GM23248 (cell line): ENCODE measurements around the gene ACOT4. TPM values are rescaled to one million over a fixed set of nuclear protein-coding genes. Genes with fewer than 3 reads are reported as not detected.

Experiments used
- DNase-seq: peaks from one replicate; pipeline ENCODE4 v3.0.0-alpha.2; 2015
- H2AFZ ChIP-seq: fragments of 200-600 bp; sonication (generic); 2 replicates; pipeline ENCODE4 v1.6.1; 2016; ENCODE audit warnings: antibody characterized with exemption
- H3F3A ChIP-seq: fragments of 200-600 bp; sonication (generic); 2 replicates; pipeline ENCODE4 v1.6.1; 2016; ENCODE audit warnings: mild to moderate bottlenecking, antibody characterized with exemption, mixed run types; ENCODE audit not compliant: insufficient read depth
- H3K27ac ChIP-seq: fragments of 200-600 bp; sonication (generic); 2 replicates; pipeline ENCODE4 v1.5.1; 2016; ENCODE audit warnings: mild to moderate bottlenecking
- H3K27me3 ChIP-seq: fragments of 200-600 bp; sonication (generic); replicated peaks from 2 replicates; pipeline ENCODE4 v1.6.1; 2016; ENCODE audit warnings: mild to moderate bottlenecking; ENCODE audit not compliant: insufficient read depth
- H3K36me3 ChIP-seq: fragments of 200-600 bp; sonication (generic); 2 replicates; pipeline ENCODE4 v1.6.1; 2016; ENCODE audit warnings: low read depth, mild to moderate bottlenecking
- H3K4me1 ChIP-seq: fragments of 200-600 bp; sonication (generic); 2 replicates; pipeline ENCODE4 v1.6.1; 2016; ENCODE audit warnings: mild to moderate bottlenecking; ENCODE audit not compliant: insufficient read depth
- H3K4me2 ChIP-seq: fragments of 200-600 bp; sonication (generic); one replicate; pipeline ENCODE4 v1.6.1; 2016; ENCODE audit warnings: mild to moderate bottlenecking; ENCODE audit not compliant: unreplicated experiment
- H3K4me3 ChIP-seq: fragments of 200-600 bp; sonication (generic); 2 replicates; pipeline ENCODE4 v1.5.1; 2016; ENCODE audit warnings: mild to moderate bottlenecking
- H3K79me2 ChIP-seq: fragments of 200-600 bp; sonication (generic); 2 replicates; pipeline ENCODE4 v1.6.1; 2016; ENCODE audit warnings: mild to moderate bottlenecking; ENCODE audit not compliant: insufficient read depth
- H3K9ac ChIP-seq: fragments of 200-600 bp; sonication (generic); 2 replicates; pipeline ENCODE4 v1.6.1; 2016; ENCODE audit warnings: mild to moderate bottlenecking
- H3K9me2 ChIP-seq: fragments of 200-600 bp; sonication (generic); 2 replicates; pipeline ENCODE4 v1.6.1; 2016; ENCODE audit warnings: mixed run types, mild to moderate bottlenecking, moderate library complexity; ENCODE audit not compliant: insufficient read depth
- H3K9me3 ChIP-seq: fragments of 200-600 bp; sonication (generic); one replicate; pipeline ENCODE4 v1.6.1; 2017; ENCODE audit warnings: low read depth
- H4K20me1 ChIP-seq: fragments of 200-600 bp; sonication (generic); 2 replicates; pipeline ENCODE4 v1.6.0; 2016; ENCODE audit not compliant: insufficient read depth
- EZH2 ChIP-seq: fragments of 200-600 bp; sonication (generic); IDR thresholded peaks from 2 replicates; pipeline ENCODE4 v1.6.1; 2018; ENCODE audit warnings: antibody characterized with exemption, mild to moderate bottlenecking; ENCODE audit not compliant: insufficient read depth, poor library complexity, severe bottlenecking
- EZH2phosphoT487 ChIP-seq: fragments of 200-600 bp; sonication (generic); IDR thresholded peaks from 2 replicates; pipeline ENCODE4 v1.6.1; 2018; ENCODE audit warnings: antibody characterized with exemption, moderate library complexity, mild to moderate bottlenecking, low read depth; ENCODE audit not compliant: insufficient read depth
- WGBS, 2 experiments: methylation state at CpG; one replicate each; pipeline ENCODE4 v1.1.6; 2015 to 2017; ENCODE audit warnings: low lambda C conversion rate in 2 of 2, low coverage in 1 of 2; ENCODE audit errors: missing lambda C conversion rate in 2 of 2; 5-methylcytosine and 5-hydroxymethylcytosine counted together
- in situ Hi-C: fragments of 300-500 bp; cut with MboI; formaldehyde crosslinking; loops from 2 replicates; pipeline ENCODE4 v1.15.0; 2020
- polyA plus RNA-seq: library from polyadenylated mRNA; unstranded; fragments of >200 nt; fragmentation: Nextera tagmentation; extraction: Ambion mirVana; gene quantifications from 2 replicates; pipeline ENCODE4 v1.2.1, GENCODE V29; 2016
- total RNA-seq: library from RNA; depleted of rRNA; stranded (reverse); fragments of >200 nt; shearing (Covaris generic); gene quantifications from 2 replicates; pipeline ENCODE4 v1.2.3, GENCODE V29; 2014; rRNA removed

ACOT4 gene
- total and polyA plus RNA-seq, 2 experiments from 2014 or later, result 1.5 to 1.6 TPM

GRCh38 chr14:73637830-73638229, 46.2 kb downstream of the ACOT4 start:
- Histone ChIP-seq H3K27ac (no peak overlapping the region), H3K4me2 (no peak overlapping the region), H2AFZ (no peak overlapping the region), H3K4me3 (no peak overlapping the region), H3F3A (peaks cover 15% of the 10 kb centered on the region; the same call in 1 of the 2 replicates), H3K79me2 (no peaks in the 10 kb centered on the region), H3K36me3 (no peaks in the 10 kb centered on the region), H4K20me1 (no peaks in the 10 kb centered on the region), H3K9ac (no peak overlapping the region), H3K9me3 (no peaks in the 10 kb centered on the region), H3K4me1 (peaks cover 18% of the 10 kb centered on the region), H3K9me2 (no peaks in the 10 kb centered on the region), H3K27me3 (no peaks in the 10 kb centered on the region)
- 88% methylated on average over 5 of the region's 5 CpGs for WGBS, 2 experiments
- no peak for DNase-seq
- in situ Hi-C loops, result loop anchor here (10.0 kb wide), 1 partner anchor 133 kb away; no protein-coding TSS in a partner anchor
- TF ChIP-seq EZH2, result no peak
- no peak for TF ChIP-seq EZH2phosphoT487

- Histone ChIP-seq H3K27ac (no peak overlapping the region), H3K9me2 (no peaks in the 10 kb centered on the region), H4K20me1 (no peaks in the 10 kb centered on the region), H3K27me3 (no peaks in the 10 kb centered on the region), H3K36me3 (no peaks in the 10 kb centered on the region), H3K9ac (no peak overlapping the region), H3F3A (peaks cover 30% of the 10 kb centered on the region), H3K9me3 (no peaks in the 10 kb centered on the region), H3K4me1 (peaks cover 15% of the 10 kb centered on the region), H3K4me2 (no peak overlapping the region), H3K79me2 (peaks cover 10% of the 10 kb centered on the region), H3K4me3 (no peak overlapping the region), H2AFZ (no peak overlapping the region)
- WGBS, 2 experiments, result 96 to 98% methylated on average over 5 of the region's 5 CpGs
- in situ Hi-C loops, result no loop called here
- TF ChIP-seq EZH2phosphoT487, result no peak
- no peak for TF ChIP-seq EZH2
- no peak for DNase-seq
Measured at GRCh38 chr14:73640796-73641365, 49.2 kb downstream of the ACOT4 start.

DNA sequence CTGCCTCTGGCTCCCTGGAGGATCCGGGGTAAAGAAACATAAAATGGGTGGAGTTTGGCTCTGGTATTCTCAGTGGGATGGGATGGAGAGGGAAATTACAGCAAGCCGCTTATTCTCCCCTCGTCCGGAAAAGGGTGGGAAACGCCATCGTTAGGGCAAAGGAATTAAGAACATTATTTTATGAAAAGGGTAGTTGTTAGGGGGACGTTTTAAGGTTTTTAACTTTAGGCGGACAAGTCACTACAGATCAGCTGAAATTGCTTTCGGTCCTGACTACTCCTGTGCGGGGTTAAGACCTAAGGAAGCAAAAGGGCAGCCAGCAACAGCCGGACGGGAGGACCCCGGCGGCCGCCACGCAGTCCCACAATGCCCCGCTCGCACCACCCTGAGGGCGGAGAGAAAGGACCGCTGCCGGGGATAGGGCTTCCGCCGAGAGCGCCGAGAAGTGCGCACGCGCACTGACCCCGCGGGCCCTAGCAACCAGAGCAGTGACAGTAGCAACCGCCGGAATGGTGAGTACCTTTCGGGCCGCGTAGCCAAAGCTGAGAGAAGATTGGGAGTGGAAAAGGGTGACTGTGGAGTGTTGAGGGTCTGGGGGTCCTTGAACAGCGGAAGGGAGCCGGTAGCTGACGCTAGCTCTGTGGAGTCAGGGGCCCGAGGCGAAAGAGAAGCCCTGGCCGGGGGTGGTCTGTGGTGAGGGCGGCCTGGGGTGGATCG, 53.0 kb downstream of the ACOT4 start, which contains the start of gene DNAL1:
Gene DNAL1, plus strand, starts transcription at position 456 of the 717 bp plus-strand sequence. Its CDS starts 54 bp downstream, at position 510.
- Histone ChIP-seq H3K9ac (peak within 1 kb of the TSS; percentile 90), H3K9me3 (no peaks in the 10 kb centered on the region), H3K79me2 (peaks cover 42% of the 10 kb centered on the region), H3F3A (peaks cover 19% of the 10 kb centered on the region), H3K4me2 (peak within 1 kb of the TSS; percentile 83), H4K20me1 (no peaks in the 10 kb centered on the region), H3K27me3 (no peaks in the 10 kb centered on the region), H3K27ac (peak within 1 kb of the TSS; percentile 88), H3K9me2 (no peaks in the 10 kb centered on the region), H3K4me3 (peak within 1 kb of the TSS; percentile 96), H2AFZ (peak within 1 kb of the TSS; percentile 97), H3K36me3 (no peaks in the 10 kb centered on the region), H3K4me1 (peaks cover 7% of the 10 kb centered on the region)
- in situ Hi-C loops, result no loop called here
- 1 to 2% methylated on average over 43 of the region's 43 CpGs for WGBS, 2 experiments
- peak; percentile 96 for DNase-seq
- TF ChIP-seq EZH2, result no peak
- no peak for TF ChIP-seq EZH2phosphoT487

GRCh38 chr14:73645248-73645610, 53.6 kb downstream of the ACOT4 start:
- TF ChIP-seq EZH2phosphoT487 (no peak), EZH2 (no peak)
- Histone ChIP-seq H3K4me1 (peaks cover 1% of the 10 kb centered on the region; the same call in 1 of the 2 replicates), H3K9me3 (no peaks in the 10 kb centered on the region), H3K4me3 (peak overlapping the region; percentile 96), H3K79me2 (peaks cover 48% of the 10 kb centered on the region), H4K20me1 (no peaks in the 10 kb centered on the region), H3K36me3 (no peaks in the 10 kb centered on the region), H3K9ac (peak overlapping the region; percentile 90), H2AFZ (peak overlapping the region; percentile 97), H3K4me2 (peak overlapping the region; percentile 83), H3K27me3 (no peaks in the 10 kb centered on the region), H3K9me2 (no peaks in the 10 kb centered on the region), H3K27ac (peak overlapping the region; percentile 88), H3F3A (peaks cover 15% of the 10 kb centered on the region)
- DNase-seq, result peak; percentile 28
- 1% methylated on average over 7 of the region's 7 CpGs for WGBS, 2 experiments
- in situ Hi-C loops, result no loop called here

Other genes starting within 250 kb of the ACOT4 start
- 64.8 and 101 TPM in 2 replicates for gene NUMB, start 133.3 kb upstream of the ACOT4 start, total RNA-seq
- gene NUMB, start 133.3 kb upstream of the ACOT4 start, polyA plus RNA-seq, result 130 and 142 TPM in 2 replicates
- gene RIOX1, start 100.9 kb upstream of the ACOT4 start, total RNA-seq, result 16.6 and 20.4 TPM in 2 replicates
- gene RIOX1, start 100.9 kb upstream of the ACOT4 start, polyA plus RNA-seq, result 7.9 and 8.1 TPM in 2 replicates
- gene ACOT1, start 54.7 kb upstream of the ACOT4 start, total RNA-seq, result 5.7 and 10.7 TPM in 2 replicates
- gene ACOT1, start 54.7 kb upstream of the ACOT4 start, polyA plus RNA-seq, result 9.7 and 12.4 TPM in 2 replicates
- 0.32 TPM in 1 of 2 replicates, not detected in the other for gene HEATR4, start 32.9 kb upstream of the ACOT4 start, total RNA-seq
- gene HEATR4, start 32.9 kb upstream of the ACOT4 start, polyA plus RNA-seq, result 0.16 and 0.43 TPM in 2 replicates
- gene ACOT2, start 22.7 kb upstream of the ACOT4 start, total RNA-seq, result 67.5 and 77.2 TPM in 2 replicates
- gene ACOT2, start 22.7 kb upstream of the ACOT4 start, polyA plus RNA-seq, result 56.0 and 56.9 TPM in 2 replicates
- not detected in 2 replicates for gene ACOT6, start 20.6 kb downstream of the ACOT4 start, total RNA-seq
- gene ACOT6, start 20.6 kb downstream of the ACOT4 start, polyA plus RNA-seq, result not detected in 2 replicates
- 5.9 and 6.3 TPM in 2 replicates for gene DNAL1, start 53.1 kb downstream of the ACOT4 start, total RNA-seq
- gene DNAL1, start 53.1 kb downstream of the ACOT4 start, polyA plus RNA-seq, result 16.7 TPM in 2 replicates
- gene PNMA1, start 122.5 kb downstream of the ACOT4 start, total RNA-seq, result 14.2 and 18.2 TPM in 2 replicates
- gene PNMA1, start 122.5 kb downstream of the ACOT4 start, polyA plus RNA-seq, result 64.7 and 67.7 TPM in 2 replicates